Activated CD8-positive, alpha-beta memory T cell treated with anti-CD3 and anti-CD28 coated beads for 1 hour (primary cell): Measurements from ENCODE around the gene CHRNB4.

ENCODE experiments used
- DNase-seq, 2 donors: peaks; one replicate each; pipeline ENCODE4 v3.0.0-alpha.2; 2020; ENCODE audit warnings: low read depth in 1 of 2; ENCODE audit errors: extremely low read depth in 1 of 2

The CHRNB4 gene

GRCh38 chr15:78634210-78635145 is 6.5 kb downstream of the CHRNB4 start:
- no peak for DNase-seq

- no peak for DNase-seq
Measured at GRCh38 chr15:78633348-78633747, 7.7 kb downstream of the CHRNB4 start.

- no peak for DNase-seq
Measured at GRCh38 chr15:78630886-78631633, 9.9 kb downstream of the CHRNB4 start.

GRCh38 chr15:78629716-78630065 is 11.3 kb downstream of the CHRNB4 start:
- DNase-seq: no peak

GRCh38 chr15:78629031-78629715 is 11.8 kb downstream of the CHRNB4 start:
- no peak for DNase-seq

GRCh38 chr15:78628227-78628626 is 12.8 kb downstream of the CHRNB4 start:
- DNase-seq: no peak

GRCh38 chr15:78627348-78627747 is 13.7 kb downstream of the CHRNB4 start:
- no peak for DNase-seq

GRCh38 chr15:78626381-78626995 is 14.5 kb downstream of the CHRNB4 start:
- no peak for DNase-seq

- DNase-seq: no peak
Measured at GRCh38 chr15:78625606-78626280, 15.3 kb downstream of the CHRNB4 start.

- DNase-seq: no peak
Measured at GRCh38 chr15:78624651-78625590, 16.1 kb downstream of the CHRNB4 start.

- no peak for DNase-seq
Measured at GRCh38 chr15:78623786-78624497, 17.1 kb downstream of the CHRNB4 start.

GRCh38 chr15:78621810-78622402 is 19.1 kb downstream of the CHRNB4 start:
- DNase-seq: no peak

- DNase-seq: no peak
Measured at GRCh38 chr15:78620527-78621421, 20.2 kb downstream of the CHRNB4 start, which contains the start of gene CHRNA3. CHRNA3 (minus strand) TSS chr15:78620996; CDS start chr15:78620794, 202 bp downstream.

- no peak for DNase-seq
Measured at GRCh38 chr15:78620021-78620526, 20.9 kb downstream of the CHRNB4 start.

- no peak for DNase-seq
Measured at GRCh38 chr15:78619022-78619950, 21.7 kb downstream of the CHRNB4 start.

GRCh38 chr15:78618490-78618934 is 22.5 kb downstream of the CHRNB4 start:
- peak; percentile 50 to 70 for DNase-seq
